Panc1 (cell line): Measurements from ENCODE around the gene MUC22.

ENCODE experiments used
- SIN3A ChIP-seq: IDR thresholded peaks from 2 replicates; pipeline ENCODE4 v1.6.1; 2012; ENCODE audit warnings: low read depth, mild to moderate bottlenecking, low read length, moderate library complexity, borderline replicate concordance; ENCODE audit not compliant: insufficient read depth
- TCF7L2 ChIP-seq: IDR thresholded peaks from 2 replicates; pipeline ENCODE4 v1.6.1; 2011; ENCODE audit warnings: mild to moderate bottlenecking, low read depth, low read length, inconsistent platforms
- TF ChIP-seq, protein P1 (sequence below): fragments of 450-650 bp; IDR thresholded peaks from 2 replicates; pipeline ENCODE4 v1.5.1; 2017; ENCODE audit warnings: mild to moderate bottlenecking

DNA sequence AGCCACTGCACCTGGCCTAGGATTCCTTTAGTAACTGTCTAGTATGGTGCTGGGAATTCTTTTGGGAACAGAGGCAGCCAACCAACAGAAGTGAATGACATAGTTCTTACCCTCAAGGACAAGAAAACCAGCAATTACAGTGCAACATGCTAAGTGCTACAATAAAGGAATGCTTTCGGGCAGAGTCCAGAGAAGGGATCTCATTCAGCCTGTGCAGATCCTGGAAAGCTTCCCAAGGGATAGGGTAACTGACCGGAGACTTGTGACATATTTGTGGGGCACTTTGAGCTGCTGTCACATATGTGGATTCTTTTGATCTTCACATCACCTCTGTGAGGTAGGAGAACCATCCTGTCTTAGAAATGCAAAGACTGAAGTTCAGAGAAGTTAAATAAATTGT lies 55.3 kb downstream of the MUC22 start:
- TF ChIP-seq, protein P1, sequence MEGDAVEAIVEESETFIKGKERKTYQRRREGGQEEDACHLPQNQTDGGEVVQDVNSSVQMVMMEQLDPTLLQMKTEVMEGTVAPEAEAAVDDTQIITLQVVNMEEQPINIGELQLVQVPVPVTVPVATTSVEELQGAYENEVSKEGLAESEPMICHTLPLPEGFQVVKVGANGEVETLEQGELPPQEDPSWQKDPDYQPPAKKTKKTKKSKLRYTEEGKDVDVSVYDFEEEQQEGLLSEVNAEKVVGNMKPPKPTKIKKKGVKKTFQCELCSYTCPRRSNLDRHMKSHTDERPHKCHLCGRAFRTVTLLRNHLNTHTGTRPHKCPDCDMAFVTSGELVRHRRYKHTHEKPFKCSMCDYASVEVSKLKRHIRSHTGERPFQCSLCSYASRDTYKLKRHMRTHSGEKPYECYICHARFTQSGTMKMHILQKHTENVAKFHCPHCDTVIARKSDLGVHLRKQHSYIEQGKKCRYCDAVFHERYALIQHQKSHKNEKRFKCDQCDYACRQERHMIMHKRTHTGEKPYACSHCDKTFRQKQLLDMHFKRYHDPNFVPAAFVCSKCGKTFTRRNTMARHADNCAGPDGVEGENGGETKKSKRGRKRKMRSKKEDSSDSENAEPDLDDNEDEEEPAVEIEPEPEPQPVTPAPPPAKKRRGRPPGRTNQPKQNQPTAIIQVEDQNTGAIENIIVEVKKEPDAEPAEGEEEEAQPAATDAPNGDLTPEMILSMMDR = no peak
- TF ChIP-seq TCF7L2 (no peak), SIN3A (no peak)
